Suppressor macrophage treated with lipopolysaccharide for 4 hours (primary cell): Measurements from ENCODE around the gene KIFBP.

ENCODE experiments used
- DNase-seq: peaks from one replicate; pipeline ENCODE4 v3.0.0-alpha.2; 2020

The KIFBP gene

GRCh38 chr10:69052736-69053135 is 64.1 kb downstream of the KIFBP start:
- peak; percentile 46 for DNase-seq

- DNase-seq = no peak
Observed at GRCh38 chr10:69055241-69055640, 66.6 kb downstream of the KIFBP start.

- peak; percentile 81 for DNase-seq
Observed at GRCh38 chr10:69056129-69056528, 67.5 kb downstream of the KIFBP start.

GRCh38 chr10:69056536-69057260 is 68.1 kb downstream of the KIFBP start:
- DNase-seq = peak; percentile 17

GRCh38 chr10:69057261-69057950 is 68.8 kb downstream of the KIFBP start:
- DNase-seq = peak; percentile 72

GRCh38 chr10:69057951-69058297 is 69.3 kb downstream of the KIFBP start:
- DNase-seq = no peak

- DNase-seq = no peak
Observed at GRCh38 chr10:69060127-69060798, 71.7 kb downstream of the KIFBP start.

GRCh38 chr10:69061305-69062161 is 72.9 kb downstream of the KIFBP start:
- DNase-seq = peak; percentile 98

GRCh38 chr10:69062901-69063300 is 74.3 kb downstream of the KIFBP start:
- DNase-seq = peak; percentile 52

GRCh38 chr10:69064762-69065328 is 76.2 kb downstream of the KIFBP start:
- no peak for DNase-seq

- DNase-seq = peak; percentile 98
Observed at GRCh38 chr10:69065406-69066361, 77.1 kb downstream of the KIFBP start.
